Testis (tissue), 3 donors: ENCODE measurements around the gene PLEKHM2. TPM values are rescaled to one million over a fixed set of nuclear protein-coding genes. Genes with fewer than 3 reads are reported as not detected.

Experiments used
- DNase-seq: peaks from one replicate; pipeline ENCODE4 v3.0.0-alpha.2; 2019
- H3K27ac ChIP-seq, 2 donors: fragments of 200-600 bp; sonication (generic); one replicate each; pipeline ENCODE4 v1.5.1; 2019
- H3K27me3 ChIP-seq: fragments of 200-600 bp; sonication (generic); one replicate; pipeline ENCODE4 v1.5.1; 2019
- H3K36me3 ChIP-seq: fragments of 200-600 bp; sonication (generic); one replicate; pipeline ENCODE4 v1.5.1; 2017; ENCODE audit warnings: low read depth; ENCODE audit errors: missing control alignments
- H3K4me1 ChIP-seq: fragments of 200-600 bp; sonication (generic); one replicate; pipeline ENCODE4 v1.5.1; 2019
- H3K4me3 ChIP-seq, 2 donors: fragments of 200-600 bp; sonication (generic); one replicate each; pipeline ENCODE4 v1.5.1; 2017 to 2019
- H3K9me3 ChIP-seq: fragments of 200-600 bp; sonication (generic); one replicate; pipeline ENCODE4 v1.5.1; 2017
- POLR2A ChIP-seq: fragments of 450-650 bp; IDR thresholded peaks from one replicate; pipeline ENCODE4 v1.6.1; 2017; ENCODE audit warnings: antibody characterized with exemption, mild to moderate bottlenecking, moderate library complexity
- WGBS, 2 donors: methylation state at CpG; one replicate each; pipeline ENCODE4 v1.1.5; 2018; 5-methylcytosine and 5-hydroxymethylcytosine counted together
- intact Hi-C: fragments of 100-400 bp; cut with DNase I; formaldehyde crosslinking; loops from one replicate; pipeline ENCODE4 v1.15.1; 2023; ENCODE audit warnings: low total_unique reads
- polyA plus RNA-seq: library from polyadenylated mRNA; stranded (reverse); fragments of 350-450 nt; fragmentation: Illumina TruSeq; extraction: RNeasy Lipid Tissue Mini Kit (QIAGEN cat#74804); gene quantifications from one replicate; pipeline ENCODE4 v1.2.3, GENCODE V29; 2014; ENCODE audit warnings: low read depth, low replicate concordance; ENCODE audit not compliant: insufficient read depth
- total RNA-seq, 2 donors: library from RNA; depleted of rRNA; stranded (reverse); fragments of >200 nt; gene quantifications; one replicate each; pipeline ENCODE4 v1.2.3, GENCODE V29; 2016
- TF ChIP-seq, protein P1 (sequence below), 3 experiments: fragments of 450-650 bp in 2 of 3; fragments of 200-600 bp in 1 of 3; sonication (generic) in 1 of 3; IDR thresholded peaks; one replicate each; pipeline ENCODE4 v1.5.1; 2016 to 2019; ENCODE audit warnings: antibody characterized with exemption in 3 of 3, mild to moderate bottlenecking in 2 of 3, moderate library complexity in 1 of 3

PLEKHM2 gene
- total and polyA plus RNA-seq, 3 donors from 2014 or later, result 61.9 to 98.4 (median 70.2) TPM

DNA sequence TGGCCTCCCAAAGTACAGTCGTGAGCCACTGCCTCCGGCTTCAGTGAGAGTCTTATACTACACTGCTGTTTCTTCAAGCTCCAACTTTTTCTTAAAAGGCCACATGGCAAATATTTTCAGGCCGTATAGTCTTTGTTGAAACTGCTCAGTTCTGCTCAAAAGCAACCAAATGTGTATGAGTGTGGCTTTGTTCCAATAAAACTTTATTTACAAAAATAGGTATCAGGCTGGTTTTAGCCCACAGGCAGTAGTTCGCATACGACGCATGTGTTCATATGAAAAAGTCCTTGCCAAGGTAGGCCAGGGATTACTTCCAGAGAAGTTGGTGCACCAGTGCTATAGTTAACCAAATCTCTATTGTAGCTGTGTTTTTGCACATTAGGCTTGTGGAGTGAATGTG lies 6.2 kb downstream of the PLEKHM2 start:
- 92 to 96% methylated on average over 6 of the region's 6 CpGs for WGBS, 2 donors
- Histone ChIP-seq H3K27ac (no peak overlapping the region), H3K36me3 (no peaks in the 10 kb centered on the region), H3K4me3 (no peak overlapping the region), H3K27me3 (no peaks in the 10 kb centered on the region), H3K4me1 (peaks cover 22% of the 10 kb centered on the region), H3K9me3 (no peaks in the 10 kb centered on the region)
- intact Hi-C loops, result no loop called here
- no peak for DNase-seq
- no peak for TF ChIP-seq POLR2A
- TF ChIP-seq, protein P1, sequence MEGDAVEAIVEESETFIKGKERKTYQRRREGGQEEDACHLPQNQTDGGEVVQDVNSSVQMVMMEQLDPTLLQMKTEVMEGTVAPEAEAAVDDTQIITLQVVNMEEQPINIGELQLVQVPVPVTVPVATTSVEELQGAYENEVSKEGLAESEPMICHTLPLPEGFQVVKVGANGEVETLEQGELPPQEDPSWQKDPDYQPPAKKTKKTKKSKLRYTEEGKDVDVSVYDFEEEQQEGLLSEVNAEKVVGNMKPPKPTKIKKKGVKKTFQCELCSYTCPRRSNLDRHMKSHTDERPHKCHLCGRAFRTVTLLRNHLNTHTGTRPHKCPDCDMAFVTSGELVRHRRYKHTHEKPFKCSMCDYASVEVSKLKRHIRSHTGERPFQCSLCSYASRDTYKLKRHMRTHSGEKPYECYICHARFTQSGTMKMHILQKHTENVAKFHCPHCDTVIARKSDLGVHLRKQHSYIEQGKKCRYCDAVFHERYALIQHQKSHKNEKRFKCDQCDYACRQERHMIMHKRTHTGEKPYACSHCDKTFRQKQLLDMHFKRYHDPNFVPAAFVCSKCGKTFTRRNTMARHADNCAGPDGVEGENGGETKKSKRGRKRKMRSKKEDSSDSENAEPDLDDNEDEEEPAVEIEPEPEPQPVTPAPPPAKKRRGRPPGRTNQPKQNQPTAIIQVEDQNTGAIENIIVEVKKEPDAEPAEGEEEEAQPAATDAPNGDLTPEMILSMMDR (IDR thresholded peaks at IDR 0.05), result no peak

GRCh38 chr1:15691434-15692032 lies 7.4 kb downstream of the PLEKHM2 start:
- Histone ChIP-seq H3K36me3 (no peaks in the 10 kb centered on the region), H3K9me3 (no peaks in the 10 kb centered on the region), H3K4me3 (no peak overlapping the region), H3K27ac (peak overlapping the region in 1 of 2 donors; percentile 44), H3K27me3 (no peaks in the 10 kb centered on the region), H3K4me1 (peaks cover 12% of the 10 kb centered on the region)
- WGBS, 2 donors, result 57 to 61% methylated on average over 11 of the region's 11 CpGs
- intact Hi-C loops, result no loop called here
- DNase-seq, result peak; percentile 52
- TF ChIP-seq, protein P1 (IDR thresholded peaks at IDR 0.05), result no peak
- no peak for TF ChIP-seq POLR2A

- no peak for TF ChIP-seq POLR2A
- TF ChIP-seq, protein P1 (IDR thresholded peaks at IDR 0.05), result no peak
- WGBS, 2 donors, result 48 to 67% methylated on average over 5 of the region's 5 CpGs
- Histone ChIP-seq H3K27ac (no peak overlapping the region), H3K27me3 (no peaks in the 10 kb centered on the region), H3K9me3 (no peaks in the 10 kb centered on the region), H3K36me3 (no peaks in the 10 kb centered on the region), H3K4me3 (no peak overlapping the region), H3K4me1 (peaks cover 12% of the 10 kb centered on the region)
- no peak for DNase-seq
- intact Hi-C loops, result no loop called here
Observed at GRCh38 chr1:15692121-15692682, 8.1 kb downstream of the PLEKHM2 start.

- 75 to 79% methylated on average over 5 of the region's 5 CpGs for WGBS, 2 donors
- no peak overlapping the region for H3K27ac ChIP-seq
- peaks cover 12% of the 10 kb centered on the region for H3K4me1 ChIP-seq
- intact Hi-C loops, result no loop called here
- no peak for TF ChIP-seq POLR2A
- TF ChIP-seq, protein P1 (IDR thresholded peaks at IDR 0.05), result no peak
- no peak overlapping the region for H3K4me3 ChIP-seq
- DNase-seq, result no peak
- H3K9me3 ChIP-seq, result no peaks in the 10 kb centered on the region
- no peaks in the 10 kb centered on the region for H3K36me3 ChIP-seq
- no peaks in the 10 kb centered on the region for H3K27me3 ChIP-seq
Observed at GRCh38 chr1:15693371-15693770, 9.3 kb downstream of the PLEKHM2 start.
